ENCODE results near the gene PHC3.
A peak's percentile ranks its signal among the peaks of the same experiment; 100 is the strongest.

The PHC3 gene

GRCh38 chr3:170179432-170179831 lies 2.1 kb downstream of the PHC3 start:
- H3K27ac Mint-ChIP-seq: peak overlapping the region; percentile 11
- H3K4me1 Mint-ChIP-seq: peaks cover 24% of the 10 kb centered on the region
- TF ChIP-seq, protein P1, sequence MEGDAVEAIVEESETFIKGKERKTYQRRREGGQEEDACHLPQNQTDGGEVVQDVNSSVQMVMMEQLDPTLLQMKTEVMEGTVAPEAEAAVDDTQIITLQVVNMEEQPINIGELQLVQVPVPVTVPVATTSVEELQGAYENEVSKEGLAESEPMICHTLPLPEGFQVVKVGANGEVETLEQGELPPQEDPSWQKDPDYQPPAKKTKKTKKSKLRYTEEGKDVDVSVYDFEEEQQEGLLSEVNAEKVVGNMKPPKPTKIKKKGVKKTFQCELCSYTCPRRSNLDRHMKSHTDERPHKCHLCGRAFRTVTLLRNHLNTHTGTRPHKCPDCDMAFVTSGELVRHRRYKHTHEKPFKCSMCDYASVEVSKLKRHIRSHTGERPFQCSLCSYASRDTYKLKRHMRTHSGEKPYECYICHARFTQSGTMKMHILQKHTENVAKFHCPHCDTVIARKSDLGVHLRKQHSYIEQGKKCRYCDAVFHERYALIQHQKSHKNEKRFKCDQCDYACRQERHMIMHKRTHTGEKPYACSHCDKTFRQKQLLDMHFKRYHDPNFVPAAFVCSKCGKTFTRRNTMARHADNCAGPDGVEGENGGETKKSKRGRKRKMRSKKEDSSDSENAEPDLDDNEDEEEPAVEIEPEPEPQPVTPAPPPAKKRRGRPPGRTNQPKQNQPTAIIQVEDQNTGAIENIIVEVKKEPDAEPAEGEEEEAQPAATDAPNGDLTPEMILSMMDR (IDR thresholded peaks at IDR 0.05): no peak
- no peaks in the 10 kb centered on the region for H3K9me3 Mint-ChIP-seq
- no peaks in the 10 kb centered on the region for H3K27me3 Mint-ChIP-seq (ENCODE audit: low read depth, poor library complexity)
- H3K4me3 Mint-ChIP-seq: peak overlapping the region; percentile 99
- H3K36me3 Mint-ChIP-seq (ENCODE audit: low read depth): peaks cover 32% of the 10 kb centered on the region
- no peak for DNase-seq

GRCh38 chr3:170178651-170179050 lies 2.9 kb downstream of the PHC3 start:
- Mint-ChIP-seq H3K36me3 (ENCODE audit: low read depth) (peaks cover 36% of the 10 kb centered on the region), H3K27me3 (ENCODE audit: low read depth, poor library complexity) (no peaks in the 10 kb centered on the region), H3K9me3 (no peaks in the 10 kb centered on the region), H3K4me3 (no peak overlapping the region), H3K4me1 (peaks cover 24% of the 10 kb centered on the region), H3K27ac (no peak overlapping the region)
- DNase-seq: no peak
- TF ChIP-seq, protein P1 (IDR thresholded peaks at IDR 0.05): no peak

- no peak overlapping the region for H3K4me3 Mint-ChIP-seq
- TF ChIP-seq, protein P1 (IDR thresholded peaks at IDR 0.05): no peak
- H3K36me3 Mint-ChIP-seq (ENCODE audit: low read depth): peaks cover 67% of the 10 kb centered on the region
- H3K9me3 Mint-ChIP-seq: no peaks in the 10 kb centered on the region
- H3K4me1 Mint-ChIP-seq: no peaks in the 10 kb centered on the region
- H3K27me3 Mint-ChIP-seq (ENCODE audit: low read depth, poor library complexity): no peaks in the 10 kb centered on the region
- DNase-seq: no peak
- H3K27ac Mint-ChIP-seq: no peak overlapping the region
Observed at GRCh38 chr3:170171563-170171962, 10.0 kb downstream of the PHC3 start.

DNA sequence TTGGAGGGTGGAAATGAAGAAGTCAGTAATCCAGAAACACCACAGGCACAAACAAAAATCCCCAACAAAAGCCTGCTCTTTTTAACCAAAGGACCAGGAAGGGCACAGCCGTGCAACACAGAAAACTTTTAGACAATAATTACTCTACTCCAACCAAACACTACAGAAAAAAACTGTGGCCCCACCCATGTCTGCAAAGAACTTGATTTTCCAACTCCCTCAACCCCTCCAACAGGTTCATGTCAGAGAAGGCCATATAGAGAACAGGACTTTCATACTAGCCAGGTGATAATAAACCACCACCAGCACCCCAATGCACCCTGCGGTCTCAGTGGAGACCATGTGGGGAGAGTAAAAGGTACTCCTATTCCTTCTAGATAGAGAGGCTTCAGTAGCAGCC lies 16.8 kb downstream of the PHC3 start:
- no peaks in the 10 kb centered on the region for H3K4me1 Mint-ChIP-seq
- no peak overlapping the region for H3K4me3 Mint-ChIP-seq
- peaks cover 83% of the 10 kb centered on the region for H3K36me3 Mint-ChIP-seq (ENCODE audit: low read depth)
- DNase-seq: no peak
- no peaks in the 10 kb centered on the region for H3K27me3 Mint-ChIP-seq (ENCODE audit: low read depth, poor library complexity)
- TF ChIP-seq, protein P1 (IDR thresholded peaks at IDR 0.05): no peak
- no peak overlapping the region for H3K27ac Mint-ChIP-seq
- peaks cover 37% of the 10 kb centered on the region for H3K9me3 Mint-ChIP-seq

GRCh38 chr3:170163956-170164645 lies 17.4 kb downstream of the PHC3 start:
- no peak for DNase-seq
- TF ChIP-seq, protein P1 (IDR thresholded peaks at IDR 0.05): no peak
- Mint-ChIP-seq H3K4me1 (no peaks in the 10 kb centered on the region), H3K27me3 (ENCODE audit: low read depth, poor library complexity) (no peaks in the 10 kb centered on the region), H3K36me3 (ENCODE audit: low read depth) (peaks cover 83% of the 10 kb centered on the region), H3K27ac (peak overlapping the region; percentile 35), H3K9me3 (peaks cover 42% of the 10 kb centered on the region), H3K4me3 (no peak overlapping the region)

- TF ChIP-seq, protein P1 (IDR thresholded peaks at IDR 0.05): no peak
- Mint-ChIP-seq H3K4me3 (no peak overlapping the region), H3K4me1 (no peaks in the 10 kb centered on the region), H3K9me3 (peaks cover 42% of the 10 kb centered on the region), H3K36me3 (ENCODE audit: low read depth) (peaks cover 81% of the 10 kb centered on the region), H3K27me3 (ENCODE audit: low read depth, poor library complexity) (no peaks in the 10 kb centered on the region), H3K27ac (no peak overlapping the region)
- DNase-seq: no peak
Observed at GRCh38 chr3:170162630-170163029, 18.9 kb downstream of the PHC3 start.
